SH-SY5Y (cell line): ENCODE results near the gene CHID1.

Experiments used
- GATA2 ChIP-seq: IDR thresholded peaks from 2 replicates; pipeline ENCODE4 v1.6.1; 2011; ENCODE audit warnings: mild to moderate bottlenecking, low read depth, low read length
- GATA3 ChIP-seq: IDR thresholded peaks from 2 replicates; pipeline ENCODE4 v1.6.1; 2011; ENCODE audit warnings: low read depth, mild to moderate bottlenecking, low read length, moderate library complexity

GRCh38 chr11:870418-870817 lies 40.2 kb downstream of the CHID1 start:
- TF ChIP-seq GATA2, result no peak
- TF ChIP-seq GATA3, result no peak
